Stimulated activated CD8-positive, alpha-beta memory T cell treated with anti-CD3 and anti-CD28 coated beads, Interleukin-15, amount 100 ng/mL, for 48 hours (primary cell): Measurements from ENCODE around the gene MMADHC.
"Not testable (repeated sequence)": the region's sequence is repeated elsewhere in the genome, so short reads cannot be mapped to it uniquely, and the experiment has no call there.

Experiments used
- DNase-seq, 2 donors: peaks; one replicate each; pipeline ENCODE4 v3.0.0-alpha.2; 2020; ENCODE audit warnings: low read depth in 2 of 2

Gene MMADHC

GRCh38 chr2:149595056-149595963 lies 7.7 kb upstream of the MMADHC start:
- DNase-seq, result no peak

- no peak for DNase-seq
Measured at GRCh38 chr2:149594411-149594810, 6.8 kb upstream of the MMADHC start.

GRCh38 chr2:149587950-149588487 lies 444 bp upstream of the MMADHC start:
- DNase-seq, result no peak

GRCh38 chr2:149586898-149587219 lies 716 bp downstream of the MMADHC start:
- DNase-seq, result no peak

- no peak for DNase-seq
Measured at GRCh38 chr2:149586063-149586462, 1.5 kb downstream of the MMADHC start.

GRCh38 chr2:149585166-149585885 lies 2.2 kb downstream of the MMADHC start:
- DNase-seq, result no peak

GRCh38 chr2:149579972-149580882 lies 7.3 kb downstream of the MMADHC start:
- DNase-seq, result no peak

GRCh38 chr2:149577269-149577668 lies 10.3 kb downstream of the MMADHC start:
- DNase-seq, result no peak

- no peak for DNase-seq
Measured at GRCh38 chr2:149575752-149576151, 11.8 kb downstream of the MMADHC start.

- DNase-seq, result no peak
Measured at GRCh38 chr2:149575277-149575676, 12.3 kb downstream of the MMADHC start.

- no peak for DNase-seq
Measured at GRCh38 chr2:149573760-149574159, 13.8 kb downstream of the MMADHC start.

- no peak for DNase-seq
Measured at GRCh38 chr2:149572102-149572953, 15.2 kb downstream of the MMADHC start.

GRCh38 chr2:149568138-149568537 lies 19.4 kb downstream of the MMADHC start:
- DNase-seq, result no peak

- DNase-seq, result no peak
Measured at GRCh38 chr2:149566652-149567051, 20.9 kb downstream of the MMADHC start.

- DNase-seq, result not testable (repeated sequence)
Measured at GRCh38 chr2:149565625-149566024, 21.9 kb downstream of the MMADHC start.

- DNase-seq, result no peak
Measured at GRCh38 chr2:149564983-149565382, 22.6 kb downstream of the MMADHC start.

- no peak for DNase-seq
Measured at GRCh38 chr2:149564097-149564496, 23.5 kb downstream of the MMADHC start.

GRCh38 chr2:149562324-149562723 lies 25.3 kb downstream of the MMADHC start:
- DNase-seq, result no peak

- DNase-seq, result no peak
Measured at GRCh38 chr2:149561309-149561926, 26.2 kb downstream of the MMADHC start.

GRCh38 chr2:149559341-149560068 lies 28.1 kb downstream of the MMADHC start:
- no peak for DNase-seq
